Measurements from ENCODE around the gene CDH13. TPM values are rescaled to one million over a fixed set of nuclear protein-coding genes. Genes with fewer than 3 reads are reported as not detected.

The CDH13 gene
- total RNA-seq, 1 donor from 2014 or later, result 46.4 TPM

- Mint-ChIP-seq H3K27ac (no peak overlapping the region), H3K4me1 (ENCODE audit: unreplicated experiment) (no peaks in the 10 kb centered on the region), H3K9me3 (no peaks in the 10 kb centered on the region), H3K4me3 (no peak overlapping the region), H3K27me3 (no peaks in the 10 kb centered on the region), H3K36me3 (no peaks in the 10 kb centered on the region)
- TF ChIP-seq CTCF (conservative IDR thresholded peaks at IDR 0.05), result no peak
- no peak for DNase-seq (ENCODE audit: extremely low spot score, unreplicated experiment)
Observed at GRCh38 chr16:83768986-83769385, 1142.2 kb downstream of the CDH13 start.

- H3K27me3 Mint-ChIP-seq, result no peaks in the 10 kb centered on the region
- DNase-seq (ENCODE audit: extremely low spot score, unreplicated experiment), result no peak
- H3K9me3 Mint-ChIP-seq, result no peaks in the 10 kb centered on the region
- no peak overlapping the region for H3K4me3 Mint-ChIP-seq
- no peaks in the 10 kb centered on the region for H3K4me1 Mint-ChIP-seq (ENCODE audit: unreplicated experiment)
- no peaks in the 10 kb centered on the region for H3K36me3 Mint-ChIP-seq
- no peak overlapping the region for H3K27ac Mint-ChIP-seq
- no peak for TF ChIP-seq CTCF (conservative IDR thresholded peaks at IDR 0.05)
Observed at GRCh38 chr16:83769397-83770008, 1142.7 kb downstream of the CDH13 start.

- no peak for DNase-seq (ENCODE audit: extremely low spot score, unreplicated experiment)
- no peak for TF ChIP-seq CTCF (conservative IDR thresholded peaks at IDR 0.05)
- H3K36me3 Mint-ChIP-seq, result no peaks in the 10 kb centered on the region
- H3K27ac Mint-ChIP-seq, result no peak overlapping the region
- H3K4me3 Mint-ChIP-seq, result no peak overlapping the region
- no peaks in the 10 kb centered on the region for H3K9me3 Mint-ChIP-seq
- H3K4me1 Mint-ChIP-seq (ENCODE audit: unreplicated experiment), result no peaks in the 10 kb centered on the region
- H3K27me3 Mint-ChIP-seq, result no peaks in the 10 kb centered on the region
Observed at GRCh38 chr16:83771306-83771942, 1144.7 kb downstream of the CDH13 start.

GRCh38 chr16:83772806-83773205 lies 1146.0 kb downstream of the CDH13 start:
- no peak overlapping the region for H3K27ac Mint-ChIP-seq
- peaks cover 5% of the 10 kb centered on the region for H3K27me3 Mint-ChIP-seq
- H3K4me1 Mint-ChIP-seq (ENCODE audit: unreplicated experiment), result no peaks in the 10 kb centered on the region
- TF ChIP-seq CTCF (conservative IDR thresholded peaks at IDR 0.05), result no peak
- no peaks in the 10 kb centered on the region for H3K9me3 Mint-ChIP-seq
- H3K36me3 Mint-ChIP-seq, result no peaks in the 10 kb centered on the region
- DNase-seq (ENCODE audit: extremely low spot score, unreplicated experiment), result no peak
- H3K4me3 Mint-ChIP-seq, result no peak overlapping the region

GRCh38 chr16:83774066-83774465 lies 1147.3 kb downstream of the CDH13 start:
- H3K4me1 Mint-ChIP-seq (ENCODE audit: unreplicated experiment), result no peaks in the 10 kb centered on the region
- no peak for DNase-seq (ENCODE audit: extremely low spot score, unreplicated experiment)
- H3K4me3 Mint-ChIP-seq, result no peak overlapping the region
- H3K27ac Mint-ChIP-seq, result no peak overlapping the region
- peaks cover 5% of the 10 kb centered on the region for H3K27me3 Mint-ChIP-seq
- no peak for TF ChIP-seq CTCF (conservative IDR thresholded peaks at IDR 0.05)
- no peaks in the 10 kb centered on the region for H3K9me3 Mint-ChIP-seq
- H3K36me3 Mint-ChIP-seq, result no peaks in the 10 kb centered on the region
